Panc1 (cell line): ENCODE data around the gene QARS1. TPM values are rescaled to one million over a fixed set of nuclear protein-coding genes. Genes with fewer than 3 reads are reported as not detected.

Experiments
- ATAC-seq: fragments of 200-7000 bp; cut with Tn5 transposase; 2 replicates; pipeline ENCODE4 v1.9.1; 2020; ENCODE audit warnings: mild to moderate bottlenecking, moderate library complexity
- BruUV-seq: library from RNA; stranded (reverse); fragments of 400-500 nt; replicated peaks from 2 replicates; lab custom pipeline; 2021; lab: Mats Ljungman, UMichigan
- CTCF ChIA-PET: fragments of 300-600 bp; sonication (Branson Sonifier 250); formaldehyde crosslinking; loops from one replicate; lab custom pipeline; 2022; ENCODE audit warnings: antibody characterized with exemption; lab: Charles Lee
- POLR2A ChIA-PET: fragments of 300-600 bp; sonication (Branson Sonifier 250); formaldehyde crosslinking; loops from one replicate; lab custom pipeline; 2022; ENCODE audit warnings: antibody characterized with exemption; lab: Charles Lee
- DNase-seq: peaks from one replicate; pipeline ENCODE4 v3.0.0-alpha.2; 2010; ENCODE audit warnings: low read depth, low spot score
- H3K27ac ChIP-seq: 2 replicates; pipeline ENCODE4 v1.5.1; 2011; ENCODE audit warnings: mild to moderate bottlenecking, low read length, inconsistent platforms
- H3K27me3 ChIP-seq: fragments of 200-500 bp; sonication (Bioruptor generic); 2 replicates; pipeline ENCODE4 v1.6.0; 2014; ENCODE audit warnings: low read length, inconsistent platforms; ENCODE audit not compliant: control insufficient read depth, insufficient read depth
- H3K36me3 ChIP-seq: fragments of 200-500 bp; sonication (Bioruptor generic); 2 replicates; pipeline ENCODE4 v1.5.1; 2014; ENCODE audit warnings: inconsistent platforms, mild to moderate bottlenecking, low read length, moderate library complexity; ENCODE audit not compliant: control insufficient read depth, insufficient read depth
- H3K4me1 ChIP-seq: 2 replicates; pipeline ENCODE4 v1.5.1; 2011; ENCODE audit warnings: inconsistent platforms, mild to moderate bottlenecking, low read length, moderate library complexity; ENCODE audit not compliant: control insufficient read depth, insufficient read depth
- H3K4me3 ChIP-seq, 2 experiments: 2 replicates each; pipeline ENCODE4 v1.5.1; 2011 to 2012; ENCODE audit warnings: low read depth in 2 of 2, low read length in 2 of 2, mild to moderate bottlenecking in 2 of 2, inconsistent platforms in 1 of 2, moderate library complexity in 1 of 2
- H3K9me3 ChIP-seq: fragments of 200-500 bp; sonication (Bioruptor generic); 2 replicates; pipeline ENCODE4 v1.5.1; 2014; ENCODE audit warnings: low read depth, mild to moderate bottlenecking, inconsistent platforms, low read length, moderate library complexity; ENCODE audit not compliant: control insufficient read depth, insufficient read depth
- CTCF ChIP-seq: fragments of 450-650 bp; IDR thresholded peaks from 2 replicates; pipeline ENCODE4 v1.5.1; 2017; ENCODE audit warnings: mild to moderate bottlenecking
- POLR2AphosphoS5 ChIP-seq: IDR thresholded peaks from 2 replicates; pipeline ENCODE4 v1.6.1; 2012; ENCODE audit warnings: mild to moderate bottlenecking, low read depth, low read length, moderate library complexity
- REST ChIP-seq, 2 experiments: IDR thresholded peaks; 2 replicates each; pipeline ENCODE4 v1.6.1; 2011 to 2012; ENCODE audit warnings: low read depth in 2 of 2, control low read depth in 1 of 2, low read length in 1 of 2, mild to moderate bottlenecking in 1 of 2, moderate library complexity in 1 of 2; ENCODE audit not compliant: insufficient read depth in 1 of 2
- SIN3A ChIP-seq: IDR thresholded peaks from 2 replicates; pipeline ENCODE4 v1.6.1; 2012; ENCODE audit warnings: low read depth, mild to moderate bottlenecking, low read length, moderate library complexity, borderline replicate concordance; ENCODE audit not compliant: insufficient read depth
- TCF7L2 ChIP-seq: IDR thresholded peaks from 2 replicates; pipeline ENCODE4 v1.6.1; 2011; ENCODE audit warnings: mild to moderate bottlenecking, low read depth, low read length, inconsistent platforms
- in situ Hi-C: cut with HindIII; loops from 2 replicates; pipeline ENCODE4 v1.10.0; 2016; ENCODE audit warnings: low sequenced_read_pairs, low pct_unique_long_range_greater_than_20kb
- intact Hi-C: fragments of 100-400 bp; cut with micrococcal nuclease; formaldehyde crosslinking; loops from one replicate; pipeline ENCODE4 v1.10.0; 2022; ENCODE audit not compliant: unreplicated experiment
- total RNA-seq: library from RNA; stranded (reverse); gene quantifications from one replicate; pipeline ENCODE4 v1.2.1, GENCODE V29; 2021; ENCODE audit not compliant: unreplicated experiment

Gene QARS1
- total RNA-seq, 1 experiment from 2014 or later, result 186 TPM

GRCh38 chr3:49100046-49100615, 4.4 kb downstream of the QARS1 start:
- H3K9me3 ChIP-seq, result no peaks in the 10 kb centered on the region
- no peaks in the 10 kb centered on the region for H3K27me3 ChIP-seq
- CTCF ChIA-PET, result no interaction called here
- peaks cover 7% of the 10 kb centered on the region; the same call in 1 of the 2 replicates for H3K4me1 ChIP-seq
- H3K4me3 ChIP-seq, result no peak overlapping the region
- POLR2A ChIA-PET, result no interaction called here
- H3K27ac ChIP-seq, result no peak overlapping the region
- DNase-seq (no peak), ATAC-seq (no peak)
- intact Hi-C loops, result no loop called here
- no peaks in the 10 kb centered on the region; the same call in 1 of the 2 replicates for H3K36me3 ChIP-seq
- TF ChIP-seq SIN3A (no peak), REST (IDR thresholded peaks at IDR 0.05; ENCODE audit: insufficient read depth in 1 of 2, low read depth in 2 of 2, low read length in 1 of 2) (no peak), POLR2AphosphoS5 (no peak), CTCF (no peak), TCF7L2 (no peak)
- BruUV-seq, result TSS peak; percentile 21
- in situ Hi-C loops, result no loop called here

- intact Hi-C loops (no loop called here), in situ Hi-C loops (no loop called here)
- H3K4me3 ChIP-seq, result no peak overlapping the region
- peaks cover 10% of the 10 kb centered on the region; the same call in 1 of the 2 replicates for H3K4me1 ChIP-seq
- no TSS peak for BruUV-seq
- H3K36me3 ChIP-seq, result no peaks in the 10 kb centered on the region; the same call in 1 of the 2 replicates
- no peaks in the 10 kb centered on the region for H3K27me3 ChIP-seq
- no peaks in the 10 kb centered on the region for H3K9me3 ChIP-seq
- ATAC-seq, result no peak
- no peak overlapping the region for H3K27ac ChIP-seq
- TF ChIP-seq TCF7L2 (no peak), REST (IDR thresholded peaks at IDR 0.05; ENCODE audit: insufficient read depth in 1 of 2, low read depth in 2 of 2, low read length in 1 of 2) (no peak), POLR2AphosphoS5 (no peak), CTCF (no peak), SIN3A (no peak)
- ChIA-PET POLR2A (no interaction called here), CTCF (no interaction called here)
- no peak for DNase-seq
Observed at GRCh38 chr3:49098910-49099630, 5.5 kb downstream of the QARS1 start.
